GM06990 (cell line): ENCODE data around the gene PCBP3.

ENCODE experiments used
- DNase-seq: peaks from one replicate; pipeline ENCODE4 v3.0.0-alpha.2; 2011; ENCODE audit not compliant: insufficient read length; ENCODE audit errors: extremely low read depth
- H3K27me3 ChIP-seq: replicated peaks from 2 replicates; pipeline ENCODE4 v1.6.0; 2011; ENCODE audit warnings: low read length; ENCODE audit not compliant: control insufficient read depth, insufficient read depth
- H3K36me3 ChIP-seq: 2 replicates; pipeline ENCODE4 v1.5.1; 2011; ENCODE audit warnings: low read length; ENCODE audit not compliant: control insufficient read depth, insufficient read depth
- H3K4me3 ChIP-seq: replicated peaks from 2 replicates; pipeline ENCODE4 v1.5.1; 2011; ENCODE audit warnings: low read depth, mild to moderate bottlenecking, control low read depth, low read length
- TF ChIP-seq, protein P1 (sequence below): IDR thresholded peaks from 2 replicates; pipeline ENCODE4 v1.5.1; 2011; ENCODE audit warnings: low read length, control low read depth, mild to moderate bottlenecking, inconsistent platforms; ENCODE audit not compliant: insufficient read depth, poor library complexity, severe bottlenecking

The PCBP3 gene

DNA sequence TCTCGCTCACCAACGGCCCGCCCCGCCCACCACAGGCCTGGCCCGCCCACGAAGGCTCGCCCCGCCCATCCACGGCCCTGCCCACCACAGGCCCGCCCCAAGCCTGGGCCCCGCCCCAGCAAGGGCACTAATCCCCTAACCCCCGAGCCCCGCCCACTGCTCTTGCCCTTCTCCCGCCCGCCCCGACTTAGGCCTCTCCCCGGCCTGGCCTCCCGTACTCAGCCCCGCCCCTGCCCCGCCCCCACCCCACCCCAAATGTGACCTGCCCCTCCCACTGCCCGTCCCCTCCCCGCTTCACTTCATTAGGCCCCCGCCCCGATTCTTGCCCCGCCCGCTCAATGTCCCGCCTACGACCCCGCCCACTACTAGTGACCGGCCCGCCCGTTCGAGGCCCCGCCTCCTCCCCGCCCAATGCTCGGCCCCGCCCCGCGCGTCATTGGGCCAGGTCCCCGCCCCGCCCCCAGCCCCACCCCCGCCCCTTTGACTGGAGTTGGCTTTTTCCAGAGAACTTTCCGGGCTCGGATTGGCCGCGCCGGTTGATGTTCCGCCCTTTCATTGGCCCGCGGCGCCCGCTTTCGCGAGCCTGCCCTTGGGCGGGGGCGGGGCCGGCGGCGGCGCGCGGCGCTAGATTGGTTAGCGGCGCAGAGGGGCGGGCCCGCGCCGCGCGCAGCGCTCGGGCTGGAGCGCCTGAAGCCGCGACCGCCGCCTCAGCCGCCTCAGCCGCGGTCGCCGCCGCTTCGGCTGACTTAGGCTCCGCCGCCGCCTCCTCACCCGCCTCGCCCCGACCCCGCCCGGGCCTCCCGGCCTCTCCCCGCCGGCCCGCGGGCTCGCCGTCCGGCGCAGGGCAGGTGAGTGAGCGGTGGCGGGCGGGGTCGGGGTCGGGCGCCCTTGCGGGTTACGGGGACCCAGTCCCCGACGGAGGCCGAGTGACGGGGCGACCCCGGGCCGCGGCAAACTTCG lies at the start of gene PCBP3:
PCBP3 (plus strand) TSS at position 705 of the 960 bp plus-strand sequence. CDS start 206,361 bp downstream, outside the sequence.
- Histone ChIP-seq H3K27me3 (no peaks in the 10 kb centered on the region), H3K4me3 (peak within 1 kb of the TSS; percentile 23), H3K36me3 (no peaks in the 10 kb centered on the region)
- peak; percentile 87 for DNase-seq
- TF ChIP-seq, protein P1, sequence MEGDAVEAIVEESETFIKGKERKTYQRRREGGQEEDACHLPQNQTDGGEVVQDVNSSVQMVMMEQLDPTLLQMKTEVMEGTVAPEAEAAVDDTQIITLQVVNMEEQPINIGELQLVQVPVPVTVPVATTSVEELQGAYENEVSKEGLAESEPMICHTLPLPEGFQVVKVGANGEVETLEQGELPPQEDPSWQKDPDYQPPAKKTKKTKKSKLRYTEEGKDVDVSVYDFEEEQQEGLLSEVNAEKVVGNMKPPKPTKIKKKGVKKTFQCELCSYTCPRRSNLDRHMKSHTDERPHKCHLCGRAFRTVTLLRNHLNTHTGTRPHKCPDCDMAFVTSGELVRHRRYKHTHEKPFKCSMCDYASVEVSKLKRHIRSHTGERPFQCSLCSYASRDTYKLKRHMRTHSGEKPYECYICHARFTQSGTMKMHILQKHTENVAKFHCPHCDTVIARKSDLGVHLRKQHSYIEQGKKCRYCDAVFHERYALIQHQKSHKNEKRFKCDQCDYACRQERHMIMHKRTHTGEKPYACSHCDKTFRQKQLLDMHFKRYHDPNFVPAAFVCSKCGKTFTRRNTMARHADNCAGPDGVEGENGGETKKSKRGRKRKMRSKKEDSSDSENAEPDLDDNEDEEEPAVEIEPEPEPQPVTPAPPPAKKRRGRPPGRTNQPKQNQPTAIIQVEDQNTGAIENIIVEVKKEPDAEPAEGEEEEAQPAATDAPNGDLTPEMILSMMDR = no peak

DNA sequence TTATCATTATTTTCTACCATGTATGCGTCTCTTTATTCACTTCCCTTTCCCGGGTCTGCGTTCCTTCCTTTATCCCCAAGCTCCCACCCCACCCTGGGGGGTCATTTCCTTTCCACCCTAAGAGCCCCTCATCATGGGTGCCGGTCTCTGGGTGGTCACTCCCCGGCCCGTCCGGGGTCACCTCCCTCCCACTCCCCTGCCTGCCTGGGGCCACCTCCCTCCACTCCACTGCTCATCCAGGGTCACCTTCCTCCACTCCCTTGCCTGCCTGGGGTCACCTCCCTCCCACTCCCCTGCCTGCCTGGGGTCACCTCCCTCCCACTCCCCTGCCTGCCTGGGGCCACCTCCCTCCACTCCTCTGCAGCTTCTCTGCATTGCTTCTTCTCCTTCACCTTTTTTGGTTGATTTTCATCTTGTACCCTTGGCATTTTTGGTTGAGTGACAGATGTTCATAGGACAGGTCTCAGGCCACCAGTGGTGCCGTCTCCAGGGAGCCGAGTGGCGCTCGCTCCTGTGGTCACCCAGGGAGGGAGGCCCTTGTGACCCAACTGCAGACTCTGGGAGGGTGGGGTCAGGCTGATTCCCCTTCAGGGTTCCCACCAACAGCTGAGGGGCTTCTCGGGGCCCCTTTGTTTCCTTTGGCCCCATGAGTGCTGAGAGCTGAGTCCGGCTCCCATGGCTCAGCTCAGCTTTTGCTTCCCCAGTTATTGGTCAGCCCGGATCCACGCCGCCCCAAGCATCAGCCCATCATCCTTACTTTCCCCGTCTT lies 48.6 kb upstream of the PCBP3 start:
- TF ChIP-seq, protein P1 = no peak
- H3K4me3 ChIP-seq = no peak overlapping the region
- no peak for DNase-seq
- no peaks in the 10 kb centered on the region for H3K36me3 ChIP-seq
- no peaks in the 10 kb centered on the region for H3K27me3 ChIP-seq

DNA sequence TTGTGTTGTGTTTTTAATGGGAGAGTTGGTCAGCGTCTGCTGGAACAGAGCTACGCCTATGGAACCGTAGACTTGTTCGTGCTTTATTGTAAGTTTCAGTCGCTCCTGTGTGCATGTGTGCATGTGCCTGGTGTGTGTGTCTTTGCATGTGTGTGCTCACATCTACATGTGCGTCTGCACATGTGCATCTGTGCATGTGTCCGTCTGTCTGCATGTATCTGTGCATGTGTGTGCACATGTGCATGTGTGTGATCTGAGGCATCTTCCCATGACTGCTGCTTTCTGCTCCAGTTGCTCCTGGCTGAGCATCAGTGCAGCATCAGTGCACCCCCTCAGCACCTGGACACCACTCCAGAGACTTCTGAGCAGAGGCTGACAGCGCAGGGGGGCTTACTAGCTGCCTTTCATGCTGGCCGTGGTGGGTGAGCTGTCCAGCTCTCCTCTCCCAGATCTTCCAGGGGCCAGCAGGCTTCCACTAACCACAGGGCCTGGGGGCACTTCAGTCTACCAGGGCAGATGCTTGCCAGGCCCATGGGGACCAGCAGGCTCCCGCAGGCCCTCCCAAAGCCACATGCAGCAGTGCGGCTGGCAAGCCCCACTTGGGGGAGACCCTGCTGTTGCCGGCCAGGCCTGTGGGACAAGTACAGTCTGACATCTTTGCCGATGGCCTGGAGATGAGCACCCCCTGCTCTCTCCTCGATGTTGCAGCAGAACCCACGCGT lies 47.8 kb upstream of the PCBP3 start:
- no peak overlapping the region for H3K4me3 ChIP-seq
- no peaks in the 10 kb centered on the region for H3K27me3 ChIP-seq
- no peak for DNase-seq
- TF ChIP-seq, protein P1 = no peak
- no peaks in the 10 kb centered on the region for H3K36me3 ChIP-seq

DNA sequence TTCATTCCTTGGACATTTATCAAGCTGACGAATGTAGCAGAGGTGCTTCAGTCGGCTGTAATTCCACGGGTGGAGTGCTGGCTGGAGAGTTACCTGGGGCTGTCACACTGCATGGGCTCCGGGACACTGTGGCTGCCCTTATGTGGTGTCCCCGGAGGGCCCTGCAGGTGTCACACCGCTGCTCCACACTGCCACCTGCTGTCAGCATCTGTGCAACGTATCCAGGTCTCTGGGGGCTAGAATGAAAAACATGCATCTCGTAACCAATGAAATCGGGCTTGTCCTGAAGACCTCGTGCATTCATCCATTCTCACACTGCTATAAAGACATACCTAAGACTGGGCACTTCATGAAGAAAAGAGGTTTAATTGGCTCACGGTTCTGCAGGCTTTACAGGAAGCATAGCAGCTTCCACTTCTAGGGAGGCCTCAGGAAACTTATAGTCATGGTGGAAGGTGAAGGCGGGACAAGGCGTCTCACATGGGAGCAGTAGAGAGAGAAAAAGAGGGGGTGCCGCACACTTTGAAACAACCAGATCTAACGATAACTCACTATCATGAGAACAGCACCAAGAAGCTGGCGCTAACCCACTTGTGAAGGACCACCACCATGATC lies 46.7 kb upstream of the PCBP3 start:
- no peaks in the 10 kb centered on the region for H3K36me3 ChIP-seq
- peak; percentile 55 for DNase-seq
- no peaks in the 10 kb centered on the region for H3K27me3 ChIP-seq
- no peak overlapping the region for H3K4me3 ChIP-seq
- TF ChIP-seq, protein P1 = peak; percentile 93

DNA sequence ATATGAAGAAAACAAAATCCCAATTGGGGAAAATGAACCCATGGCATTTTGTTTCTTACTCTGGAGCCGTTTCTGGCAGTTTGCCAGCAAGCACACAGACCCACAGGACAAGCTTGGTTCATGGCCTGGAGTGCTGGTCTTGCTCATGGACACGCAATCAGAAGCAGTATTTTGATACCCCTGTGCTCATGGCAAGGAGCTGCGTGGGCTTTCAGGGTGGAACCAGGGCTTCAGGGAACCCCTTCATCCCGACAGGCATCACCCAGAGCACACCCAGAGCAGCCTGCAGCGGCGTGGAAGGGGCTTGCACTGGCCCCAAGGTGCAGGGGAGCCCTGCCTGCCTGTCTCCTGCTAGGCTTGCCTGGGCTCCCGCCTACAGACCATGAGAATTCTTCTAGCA lies 45.4 kb upstream of the PCBP3 start:
- no peaks in the 10 kb centered on the region for H3K27me3 ChIP-seq
- TF ChIP-seq, protein P1 = no peak
- no peak for DNase-seq
- no peaks in the 10 kb centered on the region for H3K36me3 ChIP-seq
- H3K4me3 ChIP-seq = no peak overlapping the region
